Right cardiac atrium (tissue), 5 donors: ENCODE measurements around the gene ZNF540. TPM values are rescaled to one million over a fixed set of nuclear protein-coding genes. Genes with fewer than 3 reads are reported as not detected.
"Not testable (repeated sequence)": the region's sequence is repeated elsewhere in the genome, so short reads cannot be mapped to it uniquely, and the experiment has no call there.

Experiments
- ATAC-seq, 2 donors: fragments of 200-7000 bp; cut with Tn5 transposase; one replicate each; pipeline versions ENCODE4 v1.8.0 to v1.9.1; 2020; ENCODE audit warnings: moderate library complexity in 2 of 2, mild to moderate bottlenecking in 1 of 2
- DNase-seq, 3 donors: peaks; one replicate each; pipeline ENCODE4 v3.0.0-alpha.2; 2020
- H3K27ac ChIP-seq: one replicate; pipeline ENCODE4 v1.5.1; 2013; ENCODE audit warnings: mild to moderate bottlenecking, low read length, control low read depth, moderate library complexity
- H3K27me3 ChIP-seq: one replicate; pipeline ENCODE4 v1.6.1; 2013; ENCODE audit not compliant: control insufficient read depth, insufficient read depth
- H3K4me1 ChIP-seq: one replicate; pipeline ENCODE4 v1.6.1; 2013; ENCODE audit warnings: low read length; ENCODE audit not compliant: control insufficient read depth, insufficient read depth
- H3K4me3 ChIP-seq: one replicate; pipeline ENCODE4 v1.5.1; 2013; ENCODE audit warnings: low read length, control low read depth
- H3K9me3 ChIP-seq: one replicate; pipeline ENCODE4 v1.6.1; 2013; ENCODE audit warnings: low read length; ENCODE audit not compliant: control insufficient read depth
- whole genome bisulfite sequencing: extraction: QIAGEN DNeasy Blood & Tissue Kit; methylation state at CpG from one replicate; pipeline ENCODE4 v1.1.7; 2013; 5-methylcytosine and 5-hydroxymethylcytosine counted together
- intact Hi-C, 4 donors: fragments of 100-400 bp; cut with DNase I; formaldehyde crosslinking; loops; one replicate each; pipeline versions ENCODE4 v1.11.0 to v1.14.0; 2022 to 2023
- polyA plus RNA-seq: library from polyadenylated mRNA; stranded (reverse); fragments of 200-250 nt; gene quantifications from one replicate; pipeline ENCODE4 v1.2.3, GENCODE V29; 2013
- total RNA-seq, 4 donors: library from RNA; stranded (reverse); fragmentation: NEBNext Ultra II Directional; extraction: Animal tissue kit (Norgen Biotek cat#: 25700); gene quantifications; one replicate each; pipeline ENCODE4 v1.2.1, GENCODE V29; 2021
- donor health status: healthy with polysubstance abuse.
- donor health status: DM: no; HTN: yes; CAD: no.
- donor health status: DM: no; HTN: no; CAD: no.
- donor health status: DM: no; HTN: yes; CAD: no; lungs with severe emphysema.
- donor health status: DM: yes; HTN: yes; CAD: no.

Gene ZNF540
- total and polyA plus RNA-seq, 5 donors = 6.5 to 13.4 (median 9.5) TPM

- 95% methylated on average over 11 of the region's 11 CpGs for WGBS
- intact Hi-C loops = no loop called here
- Histone ChIP-seq H3K9me3 (peaks cover 7% of the 10 kb centered on the region), H3K4me1 (no peaks in the 10 kb centered on the region), H3K4me3 (peak overlapping the region; percentile 18), H3K27ac (no peak overlapping the region), H3K27me3 (no peaks in the 10 kb centered on the region)
- DNase-seq (no peak), ATAC-seq (no peak)
Observed at GRCh38 chr19:37635076-37636056, 40.7 kb downstream of the ZNF540 start.

GRCh38 chr19:37654118-37654517 is 59.4 kb downstream of the ZNF540 start:
- no peak for ATAC-seq
- no peak for DNase-seq
- H3K27me3 ChIP-seq = no peaks in the 10 kb centered on the region
- 3% methylated on average over 5 of the region's 5 CpGs for WGBS
- H3K4me1 ChIP-seq = peaks cover 2% of the 10 kb centered on the region
- no peaks in the 10 kb centered on the region for H3K9me3 ChIP-seq
- no peak overlapping the region for H3K27ac ChIP-seq
- peak overlapping the region; percentile 73 for H3K4me3 ChIP-seq
- intact Hi-C loops = no loop called here

- intact Hi-C loops = loop anchor here in 1 of 4 donors (5.0 kb wide), 1 partner anchor 63 kb away; the partner anchor contains the start of gene ZNF607
- Histone ChIP-seq H3K4me3 (peak overlapping the region; percentile 73), H3K4me1 (peaks cover 2% of the 10 kb centered on the region), H3K27ac (peak overlapping the region; percentile 91), H3K27me3 (no peaks in the 10 kb centered on the region), H3K9me3 (no peaks in the 10 kb centered on the region)
- DNase-seq (peak; percentile 29 to 78 (median 48)), ATAC-seq (peak; percentile 72 to 78)
- under 1% methylated on average over 40 of the region's 40 CpGs for WGBS
Observed at GRCh38 chr19:37654629-37655300, 60.1 kb downstream of the ZNF540 start.

- Histone ChIP-seq H3K9me3 (no peaks in the 10 kb centered on the region), H3K27me3 (no peaks in the 10 kb centered on the region), H3K4me1 (peaks cover 2% of the 10 kb centered on the region), H3K4me3 (peak within 1 kb of the TSS; percentile 73), H3K27ac (peak within 1 kb of the TSS; percentile 91)
- intact Hi-C loops = loop anchor here in 1 of 4 donors (5.0 kb wide), 1 partner anchor 62 kb away; the partner anchor contains the start of gene ZNF607
- ATAC-seq (peak; percentile 96 to 99), DNase-seq (peak; percentile 84 to 97 (median 96))
- WGBS = 1% methylated on average over 34 of the region's 34 CpGs
Observed at GRCh38 chr19:37655301-37655688, 60.6 kb downstream of the ZNF540 start, which contains the start of gene ZFP30. TSS of gene ZFP30 (minus strand) at chr19:37655465. CDS start at chr19:37647822, 7,643 bp downstream.

GRCh38 chr19:37655689-37656371 is 61.2 kb downstream of the ZNF540 start:
- H3K9me3 ChIP-seq = no peaks in the 10 kb centered on the region
- DNase-seq (peak; percentile 85 to 95 (median 94)), ATAC-seq (peak; percentile 91 to 93)
- H3K27me3 ChIP-seq = no peaks in the 10 kb centered on the region
- WGBS = under 1% methylated on average over 57 of the region's 57 CpGs
- H3K27ac ChIP-seq = peak overlapping the region; percentile 91
- intact Hi-C loops = loop anchor here in 1 of 4 donors (5.0 kb wide), 1 partner anchor 61 kb away; the partner anchor contains the start of gene ZNF607
- peak overlapping the region; percentile 73 for H3K4me3 ChIP-seq
- peaks cover 2% of the 10 kb centered on the region for H3K4me1 ChIP-seq

- not testable (repeated sequence) for DNase-seq, H3K4me3 ChIP-seq, ATAC-seq, H3K9me3 ChIP-seq, H3K27ac ChIP-seq, H3K27me3 ChIP-seq, H3K4me1 ChIP-seq
- WGBS = 94% methylated on average over 8 of the region's 8 CpGs
- intact Hi-C loops = loop anchor here in 1 of 4 donors (5.0 kb wide), 1 partner anchor 60 kb away; the partner anchor contains the start of gene ZNF607
Observed at GRCh38 chr19:37657157-37657556, 62.5 kb downstream of the ZNF540 start.

Other genes with a start within 250 kb of the ZNF540 start
- gene ZNF527, start 223.8 kb upstream of the ZNF540 start, total RNA-seq = 1 to 10 TPM; 5.4 to 7.9 (median 6.9) TPM
- 4.2 TPM for gene ZNF527, start 223.8 kb upstream of the ZNF540 start, polyA plus RNA-seq
- gene ZNF569, start 127.4 kb upstream of the ZNF540 start, total RNA-seq = 1 to 10 TPM; 4.7 to 7.9 (median 6.6) TPM
- 3.5 TPM for gene ZNF569, start 127.4 kb upstream of the ZNF540 start, polyA plus RNA-seq
- 1 to 10 TPM; 7.0 to 7.8 (median 7.2) TPM for gene ZNF570, start 125.5 kb upstream of the ZNF540 start, total RNA-seq
- gene ZNF570, start 125.5 kb upstream of the ZNF540 start, polyA plus RNA-seq = 3.1 TPM
- 1 to 10 TPM; 6.0 to 9.2 (median 7.1) TPM for gene ZNF793, start 87.9 kb upstream of the ZNF540 start, total RNA-seq
- gene ZNF793, start 87.9 kb upstream of the ZNF540 start, polyA plus RNA-seq = 4.4 TPM
- 1 to 10 TPM; 2.9 to 7.4 (median 3.5) TPM for gene ZNF571, start 84 bp upstream of the ZNF540 start, total RNA-seq
- 2.8 TPM for gene ZNF571, start 84 bp upstream of the ZNF540 start, polyA plus RNA-seq
- 1 to 10 TPM; 5.7 to 9.5 (median 8.5) TPM for gene ZFP30, start 60.6 kb downstream of the ZNF540 start, total RNA-seq
- gene ZFP30, start 60.6 kb downstream of the ZNF540 start, polyA plus RNA-seq = 3.5 TPM
- 1 to 10 TPM; 4.0 to 7.9 (median 7.1) TPM for gene ZNF607, start 124.9 kb downstream of the ZNF540 start, total RNA-seq
- 2.2 TPM for gene ZNF607, start 124.9 kb downstream of the ZNF540 start, polyA plus RNA-seq
- 10 to 100 TPM in 2 of 4 donors, 1 to 10 TPM in 2; 9.9 to 15.5 (median 12.1) TPM for gene ZNF573, start 184.7 kb downstream of the ZNF540 start, total RNA-seq
- gene ZNF573, start 184.7 kb downstream of the ZNF540 start, polyA plus RNA-seq = 11.0 TPM